HG03575 (cell line): ENCODE results near the gene SFMBT2.

Experiments
- ATAC-seq: cut with Tn5 transposase; IDR thresholded peaks from one replicate; pipeline ENCODE4 v1.9.1; 2021; ENCODE audit not compliant: unreplicated experiment, insufficient number of reproducible peaks, low FRiP score; ENCODE audit errors: extremely low read depth

The SFMBT2 gene

GRCh38 chr10:7288060-7288690, 122.7 kb downstream of the SFMBT2 start:
- ATAC-seq, result no peak

DNA sequence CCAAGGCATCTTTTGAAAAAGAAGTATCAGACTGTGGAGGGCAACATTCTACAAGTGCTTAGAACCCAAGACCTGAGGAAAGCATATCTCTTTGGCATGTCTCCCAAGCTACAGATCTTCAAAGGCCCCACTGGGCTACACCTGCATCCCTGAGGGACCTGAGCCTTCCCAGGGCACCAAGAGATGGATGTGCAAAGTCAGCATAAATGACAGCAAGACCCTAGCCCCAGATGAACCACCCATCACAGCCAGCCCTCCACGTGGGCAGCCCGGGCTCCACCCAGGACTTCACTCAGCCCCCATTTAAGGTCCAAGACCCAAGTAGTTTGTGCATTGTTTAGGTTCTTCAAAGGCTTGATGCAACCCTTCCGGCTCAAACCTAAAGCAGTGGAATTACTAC, 123.5 kb downstream of the SFMBT2 start:
- ATAC-seq, result no peak

DNA sequence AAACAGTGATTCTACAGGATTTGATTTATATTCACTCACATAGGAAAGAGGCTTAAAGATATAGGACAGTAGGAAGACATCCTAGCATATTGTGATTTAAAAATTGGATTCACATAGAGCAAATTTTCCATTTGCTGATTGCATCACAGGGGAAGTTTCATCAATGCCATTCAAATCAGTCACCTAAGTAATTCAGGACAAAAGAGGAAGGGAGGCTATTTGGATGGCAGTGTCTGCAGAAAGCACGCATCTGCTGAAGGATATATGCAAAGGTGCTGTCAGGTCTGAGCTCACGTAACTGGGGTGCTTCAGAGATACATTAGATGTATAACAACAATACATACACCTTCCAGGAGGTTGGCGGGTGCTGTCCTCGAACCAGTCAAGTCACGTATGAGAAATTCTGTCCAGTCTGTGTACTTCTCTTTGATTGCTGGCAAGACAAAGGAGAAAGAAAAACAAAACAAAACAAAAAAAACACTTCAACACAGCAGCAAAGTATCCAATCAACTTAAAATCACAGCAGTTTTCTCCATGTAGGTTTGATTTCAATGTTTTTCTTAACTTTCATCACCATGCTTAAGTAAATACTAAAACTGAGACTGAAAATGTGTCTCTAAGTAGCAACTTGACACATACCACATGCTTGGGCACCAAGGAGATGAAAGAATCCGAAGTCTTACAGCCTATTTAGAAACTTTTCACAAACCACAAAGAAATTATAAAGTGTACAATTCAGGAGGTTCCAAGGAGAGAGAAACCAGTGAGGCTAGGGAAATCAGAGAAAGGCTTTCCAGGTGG, 125.1 kb downstream of the SFMBT2 start:
- no peak for ATAC-seq

GRCh38 chr10:7283246-7283645, 127.6 kb downstream of the SFMBT2 start:
- no peak for ATAC-seq

DNA sequence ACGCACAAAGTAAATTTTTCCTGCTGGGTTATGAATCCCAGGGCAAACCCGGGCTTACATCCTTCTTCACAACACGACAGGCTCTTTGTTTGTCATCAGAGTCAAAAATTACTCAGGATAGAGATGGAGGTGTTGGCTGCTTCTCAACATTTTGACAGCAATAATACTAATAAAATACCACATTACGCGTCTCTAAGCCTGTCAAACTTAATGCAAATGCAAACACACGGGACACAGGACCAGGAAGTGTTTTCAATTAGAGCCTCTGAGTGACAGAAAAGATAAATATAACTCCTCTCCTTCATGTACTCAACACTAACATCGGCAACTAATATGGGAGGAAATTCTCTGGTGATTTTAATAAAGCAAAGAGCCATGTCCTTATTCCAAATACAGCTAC, 128.4 kb downstream of the SFMBT2 start:
- ATAC-seq, result no peak

DNA sequence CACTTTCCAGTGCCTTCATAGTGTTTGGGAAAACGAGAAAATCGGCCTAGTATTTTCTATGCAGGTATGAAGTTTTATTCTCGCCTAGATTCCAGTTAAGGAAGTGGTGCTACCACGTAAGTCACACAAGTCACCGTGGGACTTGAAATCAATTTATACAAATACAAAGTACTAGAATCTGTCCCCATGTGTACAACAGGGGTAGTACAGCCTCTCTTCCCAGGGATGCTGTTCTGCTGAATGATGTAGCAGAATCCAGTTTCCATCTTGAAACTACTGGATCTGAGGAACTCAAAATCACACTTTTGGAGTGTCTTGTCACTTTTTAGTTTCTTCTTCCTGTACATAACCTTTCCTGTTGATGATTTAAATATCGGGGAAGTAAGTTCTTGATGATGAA, 129.4 kb downstream of the SFMBT2 start:
- no peak for ATAC-seq

DNA sequence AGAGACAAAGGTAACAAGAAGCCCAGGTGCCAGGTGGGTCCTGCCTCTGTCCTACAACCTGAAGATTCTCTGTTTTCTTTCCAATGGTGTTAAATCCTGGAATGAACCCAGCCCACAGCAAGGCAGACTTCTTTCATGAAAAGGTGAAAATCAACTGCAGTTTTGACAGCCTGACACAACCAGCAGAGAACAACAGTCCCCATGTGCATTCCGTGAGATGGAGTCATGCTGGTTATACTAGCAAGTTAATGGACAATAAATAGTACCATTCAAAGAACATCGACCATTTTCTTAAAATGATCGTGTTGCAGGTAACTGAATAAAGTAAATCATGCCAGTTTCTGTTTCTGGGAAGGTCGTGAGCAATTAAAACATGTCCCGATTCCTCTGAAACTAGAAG, 131.5 kb downstream of the SFMBT2 start:
- ATAC-seq, result no peak

GRCh38 chr10:7277867-7278266, 133.0 kb downstream of the SFMBT2 start:
- no peak for ATAC-seq

DNA sequence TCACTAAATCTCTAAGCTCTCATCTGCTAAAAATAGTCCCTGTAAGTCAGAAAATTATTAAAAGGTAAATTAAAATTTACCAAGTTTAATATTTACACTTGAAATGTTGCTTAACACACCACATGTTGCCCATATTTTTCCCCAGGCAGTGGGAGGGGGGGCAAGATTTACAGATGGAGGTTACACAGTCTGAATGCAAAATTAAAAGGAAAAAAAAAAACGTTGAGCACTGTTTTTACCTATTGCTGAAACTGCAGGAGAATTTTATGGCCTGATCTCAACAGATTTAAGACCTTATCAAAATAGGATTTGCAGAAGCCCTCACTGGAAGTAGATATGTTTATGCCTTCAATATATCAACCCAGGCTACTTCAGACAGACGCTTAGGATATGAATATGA, 133.4 kb downstream of the SFMBT2 start:
- ATAC-seq, result no peak

DNA sequence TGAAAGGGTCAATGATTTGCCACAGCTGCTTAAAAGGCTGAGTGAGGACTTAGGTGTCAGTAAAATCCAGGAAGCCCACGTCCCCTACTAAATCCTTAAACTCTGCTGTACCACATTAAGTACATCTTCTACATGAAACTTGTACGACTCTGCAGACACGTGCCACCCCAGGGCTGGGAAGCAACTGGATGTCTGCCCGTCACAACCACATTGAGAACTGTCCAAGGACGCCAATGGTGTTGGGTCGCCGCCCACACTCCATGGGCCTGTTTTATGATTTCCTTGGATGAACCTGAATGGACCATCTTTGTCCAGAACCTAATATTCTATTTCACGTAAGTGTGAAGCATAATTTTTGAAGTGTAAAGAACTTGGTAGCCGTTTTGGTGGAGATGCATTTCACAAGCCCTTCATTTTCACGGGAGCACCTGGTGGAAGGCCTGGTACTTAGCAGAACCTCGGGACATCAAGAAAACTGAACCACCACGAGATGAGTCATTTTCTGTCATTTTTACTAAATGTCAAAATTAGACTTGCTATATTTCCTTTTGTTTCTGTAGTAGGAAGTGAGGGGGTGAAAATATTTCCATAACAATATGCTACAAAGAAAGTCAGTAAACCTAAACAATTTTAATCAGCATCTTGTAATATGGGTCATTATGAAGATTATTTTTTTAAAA, 134.9 kb downstream of the SFMBT2 start:
- ATAC-seq, result no peak

DNA sequence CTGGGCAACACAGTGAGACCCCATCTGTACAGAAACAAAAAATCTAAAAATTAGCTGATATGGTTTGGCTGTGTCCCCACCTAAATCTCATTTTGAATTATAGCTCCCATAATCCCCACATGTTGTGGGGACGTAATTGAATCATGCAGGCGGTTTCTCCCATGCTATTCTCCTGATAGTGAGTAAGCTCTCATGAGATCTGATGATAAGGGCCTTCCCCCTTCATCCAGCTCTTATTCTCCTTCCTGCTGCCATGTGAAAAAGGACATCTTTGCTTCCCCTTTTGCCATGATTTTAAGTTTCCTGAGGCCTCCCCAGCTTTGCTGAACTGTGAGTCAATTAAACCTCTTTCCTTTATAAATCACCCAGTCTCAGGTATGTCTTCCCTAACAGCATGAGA, 136.5 kb downstream of the SFMBT2 start:
- ATAC-seq, result no peak

- ATAC-seq, result no peak
Observed at GRCh38 chr10:7272008-7272407, 138.8 kb downstream of the SFMBT2 start.

DNA sequence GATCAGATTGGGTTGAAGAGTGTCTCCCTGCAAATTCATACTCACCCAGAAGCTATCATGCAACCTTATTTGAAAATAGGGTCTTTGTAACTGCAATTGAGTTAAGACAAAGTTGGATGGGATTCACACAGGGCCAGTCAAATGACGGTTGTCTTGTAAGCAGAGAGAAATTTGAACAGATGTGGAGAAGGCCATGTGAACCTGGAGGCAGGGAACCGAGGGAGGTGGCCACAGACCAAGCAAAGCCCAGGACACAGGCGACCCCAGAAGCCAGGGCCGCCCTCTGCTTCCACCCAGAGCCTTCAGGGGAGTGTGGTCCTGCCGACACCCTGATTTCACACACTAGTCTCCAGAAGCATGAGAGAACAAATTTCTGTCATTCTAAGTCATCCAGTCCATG, 140.8 kb downstream of the SFMBT2 start:
- ATAC-seq, result no peak

GRCh38 chr10:7267142-7267541, 143.7 kb downstream of the SFMBT2 start:
- no peak for ATAC-seq

GRCh38 chr10:7265396-7266123, 145.3 kb downstream of the SFMBT2 start:
- no peak for ATAC-seq

DNA sequence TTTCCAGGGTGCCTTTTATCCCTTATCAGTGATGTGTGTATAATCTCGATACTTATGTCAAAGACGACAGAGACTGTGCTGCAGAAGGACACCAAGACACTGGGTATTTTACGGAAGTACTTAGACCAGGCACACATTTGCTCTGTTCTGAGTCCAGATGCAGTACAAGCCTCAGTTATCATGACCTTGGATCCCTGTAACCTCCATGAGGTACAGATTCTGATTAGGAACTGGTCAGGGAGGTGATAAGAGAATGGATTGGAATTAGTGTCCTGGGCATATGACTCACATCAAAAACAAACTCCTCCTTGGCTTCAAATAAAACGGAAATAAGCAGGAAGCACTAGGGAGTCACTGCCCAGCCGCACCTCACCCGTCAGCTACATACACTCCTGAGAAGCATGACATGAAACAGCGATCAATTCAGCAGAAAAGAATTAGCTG, 146.5 kb downstream of the SFMBT2 start:
- no peak for ATAC-seq

GRCh38 chr10:7263616-7264015, 147.2 kb downstream of the SFMBT2 start:
- no peak for ATAC-seq

DNA sequence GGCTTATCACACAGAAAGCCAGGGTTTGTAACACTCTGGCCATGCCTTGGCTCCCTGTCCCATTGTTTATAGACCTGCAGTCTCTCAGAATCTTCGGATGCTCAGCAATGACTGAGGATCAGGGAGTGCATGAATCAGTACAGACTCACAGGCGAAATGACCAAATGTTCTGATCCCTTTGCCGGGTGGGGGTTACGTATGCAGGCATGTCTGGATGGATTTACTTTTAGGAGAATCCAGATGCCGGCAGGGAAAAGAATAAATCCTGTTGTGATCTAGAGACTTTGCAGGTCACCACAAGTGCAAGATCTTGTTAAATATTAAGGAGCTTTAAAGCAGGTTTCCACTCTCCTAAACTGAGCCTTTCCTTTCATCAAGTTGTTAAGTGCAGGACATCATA, 149.5 kb downstream of the SFMBT2 start:
- no peak for ATAC-seq

DNA sequence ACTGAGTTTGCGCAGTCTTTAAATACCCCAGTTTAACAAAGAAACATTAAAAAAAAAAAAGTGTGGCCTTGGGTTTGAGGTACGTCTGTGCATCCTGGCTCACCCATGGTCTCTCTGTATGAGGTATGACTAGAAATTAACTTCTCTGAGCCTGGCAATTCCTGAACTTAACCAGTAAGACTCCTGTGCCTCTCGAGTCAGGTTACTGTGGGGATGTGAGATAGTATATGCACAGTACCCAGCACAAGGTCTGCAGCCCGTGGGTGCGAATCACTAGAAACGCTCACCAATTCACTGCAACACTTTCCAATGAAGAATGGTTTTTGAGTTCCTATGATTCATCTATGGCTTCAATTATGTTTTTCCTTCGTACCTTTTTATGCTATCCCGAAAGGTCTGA, 149.9 kb downstream of the SFMBT2 start:
- ATAC-seq, result no peak
